GM21515 (cell line): ENCODE measurements around the gene BBS10.
"Not testable (repeated sequence)": the region's sequence is repeated elsewhere in the genome, so short reads cannot be mapped to it uniquely, and the experiment has no call there.

Source experiments
- ATAC-seq: cut with Tn5 transposase; IDR thresholded peaks from one replicate; pipeline ENCODE4 v1.9.1; 2021; ENCODE audit not compliant: unreplicated experiment

The BBS10 gene

DNA sequence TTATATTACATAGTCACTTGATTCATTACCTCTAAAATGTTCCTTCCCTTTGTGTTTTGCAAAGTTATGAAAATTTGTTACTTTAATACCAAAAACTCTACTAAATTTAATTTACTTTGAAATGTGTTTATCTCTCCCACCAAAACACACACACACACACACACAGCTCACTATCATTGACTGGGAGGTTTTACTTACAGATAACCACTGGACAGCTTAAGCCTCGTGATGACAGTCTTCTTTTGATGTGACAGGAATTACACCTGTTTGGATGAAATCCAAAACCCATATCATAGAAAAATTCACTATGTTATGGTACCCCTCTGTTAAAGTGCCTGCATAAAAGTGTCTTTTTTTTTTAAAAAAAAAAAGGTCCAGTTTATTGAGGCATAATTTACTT lies 15.6 kb downstream of the BBS10 start:
- ATAC-seq = no peak

DNA sequence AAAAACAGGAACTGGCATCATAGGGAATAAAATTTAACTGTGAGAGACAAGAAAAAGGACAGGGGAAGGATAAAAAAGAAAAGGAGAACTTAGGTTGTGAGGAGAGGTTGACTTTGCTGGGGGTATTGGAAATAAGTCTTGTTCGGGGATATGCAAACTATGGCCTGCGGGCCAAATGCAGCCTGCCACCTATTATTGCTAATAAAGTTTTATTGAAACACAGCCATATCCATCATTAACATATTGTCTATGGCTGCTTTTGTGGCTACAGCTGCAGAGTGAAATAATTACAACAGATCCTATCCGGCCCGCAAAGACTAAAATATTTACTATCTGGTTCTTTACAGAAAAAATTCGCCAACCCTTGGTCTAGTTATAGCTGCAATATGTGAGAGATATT lies 18.6 kb downstream of the BBS10 start:
- ATAC-seq = no peak

DNA sequence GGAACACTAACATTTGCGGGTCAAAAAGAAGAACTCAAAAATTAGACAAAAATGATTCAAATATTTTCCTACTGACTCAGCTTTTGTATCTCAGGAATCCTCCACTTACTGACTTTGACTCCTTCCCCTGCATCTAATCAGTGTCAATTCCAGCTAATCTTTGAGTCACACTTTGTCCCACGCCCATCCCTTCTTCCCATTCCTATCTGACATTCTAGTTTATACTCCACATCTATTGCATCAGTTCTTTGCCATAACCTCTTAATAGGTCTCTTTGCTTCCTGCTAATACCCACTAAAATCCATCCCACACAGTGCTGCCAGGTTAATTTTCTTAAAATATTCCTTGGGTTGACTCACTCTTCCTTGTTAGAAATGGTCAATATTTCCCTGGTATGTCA lies 19.1 kb downstream of the BBS10 start:
- no peak for ATAC-seq

DNA sequence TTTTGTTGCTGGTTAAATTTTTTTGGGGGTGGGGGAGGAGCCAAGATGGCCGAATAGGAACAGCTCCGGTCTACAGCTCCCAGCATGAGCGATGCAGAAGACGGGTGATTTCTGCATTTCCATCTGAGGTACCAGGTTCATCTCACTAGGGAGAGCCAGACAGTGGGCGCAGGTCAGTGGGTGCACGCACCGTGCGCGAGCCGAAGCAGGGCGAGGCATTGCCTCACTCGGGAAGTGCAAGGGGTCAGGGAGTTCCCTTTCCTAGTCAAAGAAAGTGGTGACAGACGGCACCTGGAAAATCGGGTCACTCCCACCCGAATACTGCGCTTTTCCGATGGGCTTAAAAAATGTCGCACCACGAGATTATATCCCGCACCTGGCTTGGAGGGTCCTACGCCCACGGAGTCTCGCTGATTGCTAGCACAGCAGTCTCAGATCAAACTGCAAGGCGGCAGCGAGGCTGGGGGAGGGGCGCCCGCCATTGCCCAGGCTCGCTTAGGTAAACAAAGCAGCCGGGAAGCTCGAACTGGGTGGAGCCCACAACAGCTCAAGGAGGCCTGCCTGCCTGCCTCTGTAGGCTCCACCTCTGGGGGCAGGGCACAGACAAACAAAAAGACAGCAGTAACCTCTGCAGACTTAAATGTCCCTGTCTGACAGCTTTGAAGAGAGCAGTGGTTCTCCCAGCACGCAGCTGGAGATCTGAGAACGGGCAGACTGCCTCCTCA lies 28.5 kb downstream of the BBS10 start:
- ATAC-seq = not testable (repeated sequence)

DNA sequence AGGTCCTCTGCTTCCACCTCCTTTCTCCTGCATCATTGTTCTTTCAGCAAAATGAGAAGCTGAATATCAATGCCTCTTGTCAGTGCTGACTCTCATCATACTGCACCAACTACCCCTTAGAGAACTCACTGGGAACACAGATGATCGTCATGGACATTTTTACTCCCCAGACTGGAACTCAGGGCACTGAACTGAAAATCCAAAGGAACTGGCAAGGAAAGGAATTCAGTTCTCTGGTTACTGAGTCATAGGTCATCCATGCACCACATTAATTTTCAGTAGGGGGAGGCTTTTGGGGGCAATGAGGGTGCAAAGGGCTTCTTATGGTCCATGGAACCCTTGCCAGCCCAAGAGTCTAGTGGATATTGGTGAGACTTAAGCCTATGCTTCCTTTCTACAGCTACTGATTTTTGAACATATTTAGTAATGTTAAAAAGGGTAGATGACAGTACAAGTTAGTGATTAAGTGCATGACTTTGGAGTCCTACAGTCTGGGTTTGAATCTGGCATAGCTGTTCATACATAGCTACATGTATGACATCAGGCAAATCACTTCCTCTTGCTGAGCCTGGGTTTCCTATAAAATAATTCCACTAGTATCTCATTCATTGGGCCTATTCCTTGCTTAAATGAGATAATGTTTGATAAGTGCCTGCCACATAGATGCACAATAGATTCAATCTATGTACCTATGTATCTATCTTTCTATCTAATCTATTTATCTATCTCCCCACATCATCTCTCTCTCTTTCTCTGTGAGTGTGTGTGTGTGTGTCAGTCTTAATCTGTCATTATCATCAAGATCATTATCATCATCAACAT lies 29.2 kb downstream of the BBS10 start:
- no peak for ATAC-seq

DNA sequence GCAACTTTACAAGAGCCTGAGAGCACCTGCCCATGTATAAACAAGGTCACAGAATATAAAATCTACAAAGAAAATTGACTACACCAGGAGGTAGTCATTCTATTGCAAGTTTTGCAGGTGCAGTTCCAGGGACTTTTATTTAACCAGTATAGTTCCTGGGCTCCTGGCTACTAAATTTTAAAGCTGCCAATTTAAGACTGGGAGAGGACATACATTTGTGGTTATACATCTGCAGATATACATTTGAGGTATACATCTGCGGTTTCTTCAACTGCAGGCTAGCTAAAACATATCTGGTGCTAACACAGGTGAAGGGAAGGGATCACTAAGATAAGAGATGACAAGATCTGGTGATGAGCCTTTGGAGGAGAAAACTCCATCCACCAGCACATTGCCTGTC lies 30.2 kb downstream of the BBS10 start:
- no peak for ATAC-seq

DNA sequence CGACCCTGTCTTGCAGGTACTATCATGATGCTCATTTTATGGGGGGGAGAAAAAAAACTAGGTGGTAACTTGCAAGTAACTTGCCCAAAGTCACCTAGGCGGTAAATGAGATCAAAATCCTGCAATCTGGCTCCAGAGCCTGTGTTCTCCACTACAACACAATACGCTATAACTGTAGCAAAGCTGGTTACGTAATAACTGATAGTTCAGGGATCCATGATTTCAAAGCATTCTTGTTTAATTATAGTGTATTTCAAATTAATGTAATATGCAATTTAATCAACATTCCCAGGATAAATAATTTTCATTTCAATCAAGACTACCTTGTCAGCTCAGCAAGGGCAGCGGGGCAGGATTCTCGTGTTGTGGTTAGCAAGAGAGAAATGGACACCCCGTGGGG lies 31.7 kb downstream of the BBS10 start:
- ATAC-seq = no peak

DNA sequence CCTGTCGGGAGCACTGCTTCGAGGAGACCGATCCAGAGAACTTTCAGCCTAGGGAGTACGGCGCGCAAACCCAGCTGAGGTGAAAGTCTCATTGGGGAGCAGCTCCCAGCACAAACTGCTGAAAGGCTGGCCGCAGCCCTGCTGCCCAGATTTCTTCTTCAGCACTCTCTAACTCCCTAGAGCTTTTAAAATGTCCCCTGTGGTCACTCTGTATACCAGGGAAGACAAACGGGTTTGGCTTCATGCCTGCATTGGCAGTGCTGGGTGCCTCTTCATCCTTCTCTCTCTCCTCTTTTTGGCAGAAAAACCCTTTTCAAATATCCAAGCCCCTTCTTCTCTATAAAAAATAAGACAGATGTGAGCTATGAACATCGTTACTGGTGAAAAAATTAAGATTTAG lies 34.9 kb downstream of the BBS10 start:
- ATAC-seq = no peak

DNA sequence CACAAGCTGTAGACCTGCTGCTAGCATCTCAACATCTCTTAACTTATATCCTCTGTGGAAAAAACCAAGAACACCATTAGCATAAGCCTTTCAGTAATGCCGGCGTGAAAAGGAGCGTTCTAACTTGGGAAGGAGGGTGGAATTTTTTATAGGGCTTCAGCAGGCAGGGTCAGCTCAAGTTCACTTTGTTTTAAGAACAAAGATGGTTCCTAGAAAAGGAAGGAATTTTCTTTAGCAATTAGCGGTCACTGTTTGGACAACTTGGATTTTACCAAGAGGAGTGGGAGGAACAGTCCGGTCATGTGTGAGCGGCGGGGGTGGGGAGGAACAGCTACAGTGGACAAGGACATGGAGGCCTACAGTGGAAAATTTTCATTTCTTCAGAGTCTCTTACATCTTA lies 35.9 kb downstream of the BBS10 start:
- no peak for ATAC-seq

DNA sequence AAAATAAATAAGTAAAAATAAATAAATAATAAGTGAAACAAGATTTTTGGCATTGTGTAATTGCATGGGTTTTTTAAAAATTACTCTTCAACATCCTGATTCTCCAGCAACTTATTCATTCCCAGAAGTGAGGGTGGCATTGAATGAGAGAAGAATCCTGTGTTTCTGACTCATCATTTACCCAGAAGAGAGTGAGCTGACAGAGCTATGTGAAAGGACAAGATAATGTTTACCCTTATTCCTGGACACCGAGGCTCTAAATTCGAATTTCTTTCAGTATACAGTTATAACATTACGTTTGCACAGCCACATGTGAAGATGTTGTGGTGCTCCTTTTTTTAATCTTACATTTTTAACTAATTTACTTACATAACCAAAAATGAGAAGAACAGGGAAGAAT lies 36.4 kb downstream of the BBS10 start:
- no peak for ATAC-seq

DNA sequence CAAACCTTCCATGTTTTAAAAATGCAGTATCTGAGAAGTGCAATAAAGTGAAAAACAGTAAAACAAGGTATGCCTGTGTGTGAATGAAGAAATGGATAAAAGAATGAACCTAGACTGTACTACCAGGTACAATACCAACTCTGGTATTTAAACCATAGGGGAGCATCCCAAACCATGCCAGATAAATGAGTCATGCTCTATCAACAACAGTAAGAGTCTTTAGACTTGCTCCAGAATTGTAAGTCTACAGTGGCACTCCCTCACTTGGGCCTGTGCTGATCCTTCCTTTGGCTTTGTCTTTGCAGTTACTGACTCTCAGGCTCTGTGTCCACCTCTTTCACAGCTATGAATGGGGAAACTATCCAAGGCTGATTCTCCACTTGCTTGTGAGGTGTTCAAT lies 38.1 kb downstream of the BBS10 start:
- ATAC-seq = no peak

DNA sequence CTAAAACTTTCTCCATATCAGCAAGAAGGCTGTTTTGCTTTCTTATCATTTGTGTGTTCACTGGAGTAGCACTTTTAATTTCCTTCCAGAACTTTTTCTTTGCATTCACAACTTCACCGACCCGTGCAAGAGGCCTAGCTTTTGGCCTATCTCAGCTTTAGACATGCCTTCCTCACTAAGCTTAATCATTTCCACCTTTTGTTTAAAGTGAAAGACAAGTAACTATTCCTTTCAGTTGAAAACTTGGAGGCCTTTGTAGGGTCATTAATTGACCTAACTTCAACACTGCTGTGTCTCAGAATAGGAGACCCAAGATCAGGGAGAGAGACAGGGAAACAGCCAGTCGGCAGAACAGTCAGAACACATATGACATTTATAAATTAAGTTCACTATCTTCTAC lies 39.3 kb downstream of the BBS10 start:
- no peak for ATAC-seq

DNA sequence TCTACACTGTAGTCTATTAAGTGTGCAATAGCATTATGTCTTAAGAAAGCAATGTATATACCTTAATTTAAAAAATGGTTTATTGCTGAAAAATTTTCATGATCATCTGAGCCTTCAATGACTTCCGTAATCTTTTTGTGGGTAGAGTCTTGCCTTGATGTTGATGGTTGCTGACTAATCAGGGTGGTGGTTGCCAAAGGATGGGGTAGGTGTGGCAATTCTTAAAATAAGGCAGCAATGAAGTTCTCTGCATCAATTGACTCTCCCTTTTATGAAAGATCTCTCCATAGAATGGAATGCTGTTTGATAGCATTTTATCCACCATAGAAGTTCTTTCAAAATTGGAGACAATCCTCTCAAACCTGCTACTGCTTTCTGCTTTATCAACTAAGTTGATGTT lies 41.1 kb downstream of the BBS10 start:
- ATAC-seq = no peak

DNA sequence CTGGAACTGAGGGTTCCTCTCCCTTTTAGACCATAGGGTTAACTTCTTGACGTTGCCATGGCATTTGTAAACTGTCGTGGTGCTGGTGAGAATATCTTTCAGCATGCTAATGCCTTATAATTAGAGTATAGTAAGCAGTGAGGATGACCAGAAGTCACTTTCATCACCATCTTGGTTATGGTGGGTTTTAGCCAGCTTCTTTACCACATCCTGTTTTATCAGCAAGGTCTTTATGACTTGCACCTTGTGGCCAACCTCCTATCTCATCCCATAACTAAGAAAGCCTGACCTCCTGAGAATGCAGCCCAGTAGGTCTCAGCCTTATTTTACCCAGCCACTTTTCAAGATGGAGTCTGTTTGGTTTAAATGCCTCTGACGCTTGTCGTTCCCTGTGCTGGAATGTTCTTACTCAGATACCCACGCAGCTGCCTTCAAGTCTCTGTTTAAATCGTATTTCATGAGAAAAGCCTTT lies 44.2 kb downstream of the BBS10 start:
- no peak for ATAC-seq

DNA sequence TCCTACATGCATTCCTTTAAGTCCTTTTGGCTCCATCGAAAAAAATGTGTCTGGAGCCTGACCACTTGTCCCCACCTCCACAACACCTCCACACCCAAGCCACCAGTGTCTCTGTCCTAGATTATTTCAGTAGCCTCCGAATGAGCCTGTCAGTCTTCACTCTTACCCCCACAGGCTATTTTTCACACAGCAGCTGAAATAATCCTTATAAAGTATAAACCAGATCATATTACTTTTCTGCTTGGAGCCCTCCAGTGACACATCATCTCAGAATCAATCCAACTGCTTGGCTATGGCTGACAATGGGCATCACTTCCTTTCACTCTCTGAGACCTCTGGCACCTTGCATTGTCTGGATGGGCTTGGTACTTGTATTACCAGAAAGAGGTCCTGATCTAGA lies 44.9 kb downstream of the BBS10 start:
- no peak for ATAC-seq

DNA sequence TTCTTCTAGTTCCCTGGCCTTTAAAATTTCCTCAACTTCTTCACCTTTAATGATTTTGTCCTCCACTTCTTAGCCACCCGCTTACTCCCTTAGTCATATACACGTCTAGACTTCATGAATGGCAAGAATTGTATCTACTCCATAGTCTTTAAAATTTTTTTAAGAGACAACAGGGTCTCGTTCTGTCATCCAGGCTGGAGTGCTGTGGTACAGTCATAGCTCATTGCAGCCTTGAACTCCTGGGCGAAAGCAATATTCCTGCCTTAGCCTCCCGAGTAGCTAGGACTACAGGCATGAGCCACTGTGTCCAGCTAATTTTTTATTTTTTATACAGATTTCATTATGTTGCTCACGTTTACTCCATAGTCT lies 47.9 kb downstream of the BBS10 start:
- no peak for ATAC-seq

DNA sequence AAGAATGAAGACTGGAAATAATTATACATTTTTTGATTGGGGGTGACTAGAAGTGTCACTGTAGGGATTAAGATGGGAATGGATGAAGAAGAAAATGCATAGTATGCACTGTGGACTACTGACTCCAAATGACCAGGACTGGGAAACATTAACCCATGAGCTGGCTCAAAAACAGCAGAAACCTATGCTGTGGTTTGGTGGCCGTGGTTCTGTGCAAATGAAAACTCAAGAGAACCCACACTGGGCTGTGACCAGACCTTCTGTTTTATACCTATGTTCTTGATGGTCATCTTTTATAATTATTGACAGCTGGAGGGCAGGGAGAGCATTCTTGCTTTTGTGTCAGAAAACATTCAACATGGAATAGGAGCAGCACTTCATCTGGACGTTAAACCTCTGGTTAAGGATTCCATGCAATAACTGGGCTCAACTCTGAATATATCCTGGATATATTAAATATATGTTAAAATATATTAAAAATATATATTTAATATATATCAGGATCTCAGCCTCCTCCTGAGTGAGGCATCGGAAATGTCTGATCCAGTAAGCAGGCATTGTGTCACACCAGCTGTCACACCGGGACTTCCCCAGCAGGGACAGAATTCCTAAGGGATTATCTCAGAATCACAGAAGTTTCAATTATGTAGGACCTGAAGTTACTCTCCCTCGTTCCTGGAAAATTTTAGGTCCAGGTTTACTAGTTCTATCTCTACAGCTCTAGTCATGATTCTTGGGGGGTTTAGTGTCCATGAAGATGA lies 48.5 kb downstream of the BBS10 start:
- ATAC-seq = no peak
